GM12878 (cell line): ENCODE measurements around the gene POLR1H. TPM values are rescaled to one million over a fixed set of nuclear protein-coding genes. Genes with fewer than 3 reads are reported as not detected.

Experiments used
- ATAC-seq: fragments of 200-7000 bp; cut with Tn5 transposase; 3 replicates; pipeline ENCODE4 v1.9.1; 2020; ENCODE audit warnings: mild to moderate bottlenecking, moderate library complexity
- BruUV-seq: library from RNA; stranded (reverse); fragments of 400-500 nt; replicated peaks from 2 replicates; lab custom pipeline; 2021; lab: Mats Ljungman, UMichigan
- CTCF ChIA-PET: fragments of 300-600 bp; sonication (Branson Sonifier 250); formaldehyde crosslinking; extraction: SDS; loops from one replicate; lab custom pipeline; 2021; ENCODE audit warnings: inconsistent platforms; lab: Yijun Ruan, JAX
- POLR2A ChIA-PET: fragments of 350-600 bp; formaldehyde crosslinking; extraction: SDS; loops from one replicate; lab custom pipeline; 2021; ENCODE audit warnings: inconsistent platforms; lab: Charles Lee
- RAD21 ChIA-PET: fragments of 300-600 bp; sonication (Branson Sonifier 250); formaldehyde crosslinking; loops from one replicate; lab custom pipeline; 2023; ENCODE audit warnings: antibody characterized with exemption; ENCODE audit not compliant: unreplicated experiment; lab: Charles Lee
- SMC1A ChIA-PET: fragments of 300-600 bp; sonication (Branson Sonifier 250); formaldehyde crosslinking; loops from one replicate; lab custom pipeline; 2023; ENCODE audit not compliant: unreplicated experiment, uncharacterized antibody; lab: Charles Lee
- DNase-seq: peaks from one replicate; pipeline ENCODE4 v3.0.0-alpha.2; 2011; ENCODE audit warnings: low read depth, low spot score
- FAIRE-seq: peaks from 3 replicates; lab custom pipeline; 2011; peaks lifted over from hg19 to GRCh38; lab: Jason Lieb, UNC
- H2AFZ ChIP-seq: 2 replicates; pipeline ENCODE4 v1.6.0; 2011; ENCODE audit warnings: low read depth, low read length, control low read depth; ENCODE audit not compliant: control insufficient read depth
- H3K27ac ChIP-seq: 2 replicates; pipeline ENCODE4 v1.5.1; 2011; ENCODE audit warnings: control low read depth; ENCODE audit not compliant: control insufficient read depth, insufficient read depth
- H3K27me3 ChIP-seq, 2 experiments: replicated peaks in 1 of 2; 2 replicates each; pipeline versions ENCODE4 v1.6.0 to v1.6.1; 2011; ENCODE audit warnings: low read length in 1 of 2; ENCODE audit not compliant: control insufficient read depth in 2 of 2, insufficient read depth in 2 of 2
- H3K36me3 ChIP-seq, 2 experiments: 2 replicates each; pipeline ENCODE4 v1.5.1; 2011; ENCODE audit warnings: low read length in 1 of 2; ENCODE audit not compliant: control insufficient read depth in 2 of 2, insufficient read depth in 2 of 2
- H3K4me1 ChIP-seq: 2 replicates; pipeline ENCODE4 v1.6.1; 2011; ENCODE audit warnings: mild to moderate bottlenecking, low read length, moderate library complexity, mixed read lengths; ENCODE audit not compliant: control insufficient read depth, insufficient read depth
- H3K4me2 ChIP-seq: 2 replicates; pipeline ENCODE4 v1.6.0; 2011; ENCODE audit warnings: control low read depth; ENCODE audit not compliant: control insufficient read depth, insufficient read depth
- H3K4me3 ChIP-seq: fragments of 200-600 bp; sonication (generic); 2 replicates; pipeline ENCODE4 v1.5.1; 2016
- H3K79me2 ChIP-seq: 2 replicates; pipeline ENCODE4 v1.6.0; 2011; ENCODE audit warnings: low read length; ENCODE audit not compliant: control insufficient read depth, insufficient read depth
- H3K9ac ChIP-seq: 2 replicates; pipeline ENCODE4 v1.8.0; 2011; ENCODE audit warnings: low read length, control low read depth, mixed read lengths; ENCODE audit not compliant: control insufficient read depth, insufficient read depth
- H3K9me3 ChIP-seq: replicated peaks from 3 replicates; pipeline ENCODE4 v1.5.1; 2011; ENCODE audit warnings: mild to moderate bottlenecking, low read length; ENCODE audit not compliant: control insufficient read depth, insufficient read depth
- H4K20me1 ChIP-seq: 2 replicates; pipeline ENCODE4 v1.6.0; 2011; ENCODE audit not compliant: control insufficient read depth, insufficient read depth
- ATF2 ChIP-seq: IDR thresholded peaks from 2 replicates; pipeline ENCODE4 v1.6.1; 2012; ENCODE audit warnings: low read length, inconsistent platforms
- CHD4 ChIP-seq: fragments of 200-600 bp; sonication (generic); IDR thresholded peaks from 2 replicates; pipeline ENCODE4 v1.6.1; 2016; ENCODE audit warnings: mild to moderate bottlenecking
- JUND ChIP-seq: IDR thresholded peaks from 2 replicates; pipeline ENCODE4 v1.6.1; 2012; ENCODE audit warnings: low read depth, mild to moderate bottlenecking, low read length, improper control_type of control experiment, moderate library complexity
- MEF2A ChIP-seq: IDR thresholded peaks from 2 replicates; pipeline ENCODE4 v1.6.1; 2011; ENCODE audit warnings: low read depth, mild to moderate bottlenecking, low read length, moderate library complexity; ENCODE audit not compliant: insufficient read depth
- MTA3 ChIP-seq: IDR thresholded peaks from 2 replicates; pipeline ENCODE4 v1.6.1; 2012; ENCODE audit warnings: low read length, inconsistent platforms, borderline replicate concordance
- POLR2A ChIP-seq: IDR thresholded peaks from 2 replicates; pipeline ENCODE4 v1.6.1; 2011; ENCODE audit warnings: low read depth, mild to moderate bottlenecking, low read length
- RAD51 ChIP-seq: fragments of 450-650 bp; IDR thresholded peaks from 2 replicates; pipeline ENCODE4 v1.6.1; 2016; ENCODE audit warnings: moderate library complexity, mild to moderate bottlenecking, inconsistent platforms
- SMAD5 ChIP-seq: IDR thresholded peaks from 2 replicates; pipeline ENCODE4 v1.6.1; 2016; ENCODE audit warnings: antibody characterized with exemption, low read depth
- SP1 ChIP-seq: IDR thresholded peaks from one replicate; pipeline ENCODE4 v1.6.1; 2011; ENCODE audit warnings: low read depth, low read length
- STAT1 ChIP-seq: fragments of 450-650 bp; conservative IDR thresholded peaks from 2 replicates; pipeline ENCODE4 v1.6.1; 2014; ENCODE audit warnings: antibody characterized with exemption, mild to moderate bottlenecking
- SUPT20H ChIP-seq: IDR thresholded peaks from 2 replicates; pipeline ENCODE4 v1.6.1; 2011; ENCODE audit warnings: low read depth, mild to moderate bottlenecking, low read length, moderate library complexity, borderline replicate concordance; ENCODE audit not compliant: control insufficient read depth
- WGBS: methylation state at CpG from one replicate; pipeline ENCODE4 v1.1.6; 2016; ENCODE audit warnings: low lambda C conversion rate; ENCODE audit not compliant: insufficient replicate concordance, insufficient coverage; ENCODE audit errors: missing lambda C conversion rate; 5-methylcytosine and 5-hydroxymethylcytosine counted together
- in situ Hi-C: fragments of 300-500 bp; cut with MboI; formaldehyde crosslinking; loops from 9 replicates; pipeline ENCODE4 v1.14.3; 2018; ENCODE audit warnings: mixed read lengths
- intact Hi-C: fragments of 100-400 bp; cut with micrococcal nuclease; formaldehyde crosslinking; loops from one replicate; pipeline ENCODE4 v1.14.2; 2022; ENCODE audit not compliant: unreplicated experiment
- polyA plus RNA-seq, 11 experiments: library from polyadenylated mRNA; depleted of rRNA in 4 of 11; unstranded in 6 of 11; stranded (reverse) in 5 of 11; fragments of >200 nt; fragmentation: Nextera tagmentation in 4 of 11; fragmentation: Illumina TruSeq in 1 of 11; extraction: Ambion mirVana in 4 of 11; extraction: Trizol in 1 of 11; gene quantifications; 1 replicate in 1 of 11; 2 replicates in 10 of 11; pipeline versions ENCODE4 v1.2.1 to v1.2.3, GENCODE V29; 2011 to 2016; ENCODE audit warnings: inconsistent platforms in 2 of 11, missing spikeins in 2 of 11, low read depth in 1 of 11
- total RNA-seq, 4 experiments: library from RNA; depleted of rRNA in 3 of 4; stranded (reverse); fragments of >200 nt in 3 of 4; fragmentation: Illumina TruSeq in 1 of 4; extraction: Trizol in 1 of 4; gene quantifications; 2 replicates each; pipeline versions ENCODE4 v1.2.1 to v1.2.3, GENCODE V29; 2013 to 2021
- TF ChIP-seq, protein P1 (sequence below): fragments of 450-650 bp; IDR thresholded peaks from 2 replicates; pipeline ENCODE4 v1.6.1; 2018; ENCODE audit warnings: mild to moderate bottlenecking, low read depth, moderate library complexity; ENCODE audit not compliant: partially characterized antibody

The POLR1H gene
- total and polyA plus RNA-seq, 10 of the 15 experiments (the other 5 are each of a cell fraction or from before 2014, with no cell fraction given): 50.6 to 160 (median 77.7) TPM

- FAIRE-seq: no peak
- Histone ChIP-seq H3K36me3 (no peaks in the 10 kb centered on the region), H4K20me1 (no peaks in the 10 kb centered on the region), H2AFZ (no peak overlapping the region), H3K27ac (no peak overlapping the region), H3K9ac (no peak overlapping the region), H3K79me2 (no peaks in the 10 kb centered on the region), H3K4me1 (no peaks in the 10 kb centered on the region), H3K4me3 (no peak overlapping the region), H3K9me3 (no peaks in the 10 kb centered on the region), H3K4me2 (no peak overlapping the region), H3K27me3 (peaks cover 0 to 3% of the 10 kb centered on the region in 2 experiments; a peak in 2 of 4 replicates)
- in situ Hi-C loops: no loop called here
- POLR2A ChIA-PET: no interaction called here
- no peak for ATAC-seq
- intact Hi-C loops: no loop called here
- 30% methylated on average over 5 of the region's 5 CpGs for WGBS
- no TSS peak for BruUV-seq
- SMC1A ChIA-PET: interaction anchor here (1.2 to 2.1 kb wide), 2 partner anchors 22 to 44 kb away, joined by 7 to 9 read pairs; no protein-coding TSS in a partner anchor
- TF ChIP-seq ATF2: no peak
- CTCF ChIA-PET: interaction anchor here (0.6 to 1.4 kb wide), 6 partner anchors 10 to 1988 kb away, joined by 3 to 5 read pairs (median 4); no protein-coding TSS in a partner anchor
- no peak for DNase-seq
- RAD21 ChIA-PET: interaction anchor here (1.3 to 1.8 kb wide), 2 partner anchors 14 to 16 kb away, joined by 3 to 10 read pairs; no protein-coding TSS in a partner anchor
These were observed 26.8 kb downstream of the POLR1H start for GRCh38 chr6:30087876-30088275.

- 27% methylated on average over 11 of the region's 11 CpGs for WGBS
- no peak overlapping the region for H3K9ac ChIP-seq
- no peaks in the 10 kb centered on the region for H3K79me2 ChIP-seq
- ATAC-seq (no peak), DNase-seq (no peak), FAIRE-seq (no peak)
- in situ Hi-C loops: no loop called here
- no peaks in the 10 kb centered on the region for H4K20me1 ChIP-seq
- ChIA-PET SMC1A (interaction anchor here (0.7 to 1.0 kb wide), 2 partner anchors 41 to 1744 kb away, joined by 3 read pairs; no protein-coding TSS in a partner anchor), CTCF (interaction anchor here (1.7 kb wide), 1 partner anchor 10 kb away, joined by 7 read pairs; no protein-coding TSS in a partner anchor), RAD21 (interaction anchor here (1.3 kb wide), 1 partner anchor 10 kb away, joined by 3 read pairs; no protein-coding TSS in a partner anchor), POLR2A (interaction anchor here (0.7 kb wide), 1 partner anchor 186 kb away, joined by 4 read pairs; no protein-coding TSS in a partner anchor)
- H2AFZ ChIP-seq: no peak overlapping the region
- intact Hi-C loops: no loop called here
- H3K27ac ChIP-seq: no peak overlapping the region
- no peaks in the 10 kb centered on the region for H3K4me1 ChIP-seq
- no peaks in the 10 kb centered on the region for H3K9me3 ChIP-seq
- no TSS peak for BruUV-seq
- no peaks in the 10 kb centered on the region for H3K36me3 ChIP-seq
- H3K4me2 ChIP-seq: no peak overlapping the region
- H3K27me3 ChIP-seq: peaks cover 3 to 4% of the 10 kb centered on the region in 2 experiments; a peak in 2 of 4 replicates
- H3K4me3 ChIP-seq: no peak overlapping the region
- TF ChIP-seq STAT1 (no peak), POLR2A (no peak), JUND (no peak), SP1 (no peak), SUPT20H (no peak), RAD51 (no peak), MEF2A (no peak), SMAD5 (no peak), MTA3 (no peak), CHD4 (no peak)
- TF ChIP-seq, protein P1, sequence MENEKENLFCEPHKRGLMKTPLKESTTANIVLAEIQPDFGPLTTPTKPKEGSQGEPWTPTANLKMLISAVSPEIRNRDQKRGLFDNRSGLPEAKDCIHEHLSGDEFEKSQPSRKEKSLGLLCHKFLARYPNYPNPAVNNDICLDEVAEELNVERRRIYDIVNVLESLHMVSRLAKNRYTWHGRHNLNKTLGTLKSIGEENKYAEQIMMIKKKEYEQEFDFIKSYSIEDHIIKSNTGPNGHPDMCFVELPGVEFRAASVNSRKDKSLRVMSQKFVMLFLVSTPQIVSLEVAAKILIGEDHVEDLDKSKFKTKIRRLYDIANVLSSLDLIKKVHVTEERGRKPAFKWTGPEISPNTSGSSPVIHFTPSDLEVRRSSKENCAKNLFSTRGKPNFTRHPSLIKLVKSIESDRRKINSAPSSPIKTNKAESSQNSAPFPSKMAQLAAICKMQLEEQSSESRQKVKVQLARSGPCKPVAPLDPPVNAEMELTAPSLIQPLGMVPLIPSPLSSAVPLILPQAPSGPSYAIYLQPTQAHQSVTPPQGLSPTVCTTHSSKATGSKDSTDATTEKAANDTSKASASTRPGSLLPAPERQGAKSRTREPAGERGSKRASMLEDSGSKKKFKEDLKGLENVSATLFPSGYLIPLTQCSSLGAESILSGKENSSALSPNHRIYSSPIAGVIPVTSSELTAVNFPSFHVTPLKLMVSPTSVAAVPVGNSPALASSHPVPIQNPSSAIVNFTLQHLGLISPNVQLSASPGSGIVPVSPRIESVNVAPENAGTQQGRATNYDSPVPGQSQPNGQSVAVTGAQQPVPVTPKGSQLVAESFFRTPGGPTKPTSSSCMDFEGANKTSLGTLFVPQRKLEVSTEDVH: no peak
These were observed 30.7 kb downstream of the POLR1H start for GRCh38 chr6:30091577-30092381.
